ENCODE data around the gene CITED1.

The CITED1 gene

DNA sequence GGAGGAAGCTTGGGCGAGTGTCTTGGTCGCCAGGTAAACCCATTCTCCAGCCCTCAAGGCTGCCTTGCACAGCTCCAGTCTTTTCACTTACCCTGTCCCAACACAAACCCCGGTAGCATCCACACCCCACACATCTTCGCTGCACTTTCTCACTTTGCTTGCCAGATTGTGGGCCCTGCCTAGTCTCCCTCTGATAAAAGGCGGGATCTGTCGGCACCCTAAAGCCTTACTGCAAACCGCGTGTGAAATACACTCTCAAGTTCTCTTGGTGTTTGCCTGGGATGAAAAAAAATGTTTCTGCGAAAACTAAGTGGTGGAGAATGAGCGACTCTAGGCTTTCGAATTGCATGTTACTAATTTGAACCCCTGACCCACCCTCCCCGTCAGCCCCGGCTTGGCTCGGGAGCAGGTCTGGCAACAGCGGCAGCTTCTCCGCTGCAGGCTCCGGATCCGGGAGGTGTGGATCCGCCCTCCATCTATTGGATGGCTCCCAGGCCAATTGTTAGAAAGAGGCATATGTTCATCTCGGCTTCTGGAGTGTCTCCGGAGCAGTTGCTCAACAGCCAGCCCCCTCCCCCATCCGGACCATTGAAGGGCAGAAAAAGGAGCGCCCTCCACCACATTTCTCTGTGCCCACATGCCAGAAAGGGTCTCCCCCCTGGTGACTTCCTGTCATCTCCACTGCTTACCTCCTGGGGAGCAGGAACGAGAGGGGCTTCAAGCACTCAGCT, 3.0 kb upstream of the CITED1 start:
- DNase-seq = peak; percentile 38 to 42

DNA sequence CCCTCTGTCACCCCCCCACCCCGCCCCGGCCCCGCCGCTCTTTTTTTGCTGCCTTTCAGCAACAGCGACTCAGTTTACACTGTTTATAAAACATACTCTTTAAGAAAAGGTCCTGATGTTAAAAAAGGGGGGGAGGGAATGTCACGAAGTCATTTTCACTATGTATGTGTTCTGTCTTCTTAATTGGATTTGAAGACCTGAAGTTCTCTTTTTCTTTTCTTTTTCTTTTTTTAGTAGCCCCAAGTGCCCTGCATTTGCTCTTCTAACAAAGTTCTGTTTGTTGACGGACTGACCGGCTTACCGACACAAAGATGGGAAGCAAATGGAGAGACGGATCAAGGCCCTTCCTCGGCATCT, 2.5 kb upstream of the CITED1 start:
- DNase-seq = no peak

DNA sequence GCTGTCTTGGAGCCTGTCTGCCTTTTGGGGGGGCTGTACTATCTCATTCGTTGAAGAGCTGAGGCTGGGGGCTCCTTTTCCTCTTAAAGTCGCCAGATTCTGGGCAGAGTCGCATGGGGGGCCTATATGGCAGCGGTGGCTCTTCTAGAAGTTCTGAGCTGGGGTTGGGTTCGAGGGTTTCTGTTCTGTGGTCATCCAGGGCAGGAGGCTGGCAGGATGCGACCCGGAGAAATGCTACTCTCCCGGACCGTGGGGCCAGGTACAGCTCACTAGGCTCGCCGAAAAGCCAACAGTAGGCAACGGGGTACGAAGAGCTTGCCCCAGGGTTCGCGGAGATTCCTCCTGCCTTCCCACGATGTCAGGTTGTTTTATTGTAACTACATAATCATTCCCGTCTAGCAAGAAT, 1.9 kb upstream of the CITED1 start:
- peak in 1 of 2 donors; percentile 3 for DNase-seq

DNA sequence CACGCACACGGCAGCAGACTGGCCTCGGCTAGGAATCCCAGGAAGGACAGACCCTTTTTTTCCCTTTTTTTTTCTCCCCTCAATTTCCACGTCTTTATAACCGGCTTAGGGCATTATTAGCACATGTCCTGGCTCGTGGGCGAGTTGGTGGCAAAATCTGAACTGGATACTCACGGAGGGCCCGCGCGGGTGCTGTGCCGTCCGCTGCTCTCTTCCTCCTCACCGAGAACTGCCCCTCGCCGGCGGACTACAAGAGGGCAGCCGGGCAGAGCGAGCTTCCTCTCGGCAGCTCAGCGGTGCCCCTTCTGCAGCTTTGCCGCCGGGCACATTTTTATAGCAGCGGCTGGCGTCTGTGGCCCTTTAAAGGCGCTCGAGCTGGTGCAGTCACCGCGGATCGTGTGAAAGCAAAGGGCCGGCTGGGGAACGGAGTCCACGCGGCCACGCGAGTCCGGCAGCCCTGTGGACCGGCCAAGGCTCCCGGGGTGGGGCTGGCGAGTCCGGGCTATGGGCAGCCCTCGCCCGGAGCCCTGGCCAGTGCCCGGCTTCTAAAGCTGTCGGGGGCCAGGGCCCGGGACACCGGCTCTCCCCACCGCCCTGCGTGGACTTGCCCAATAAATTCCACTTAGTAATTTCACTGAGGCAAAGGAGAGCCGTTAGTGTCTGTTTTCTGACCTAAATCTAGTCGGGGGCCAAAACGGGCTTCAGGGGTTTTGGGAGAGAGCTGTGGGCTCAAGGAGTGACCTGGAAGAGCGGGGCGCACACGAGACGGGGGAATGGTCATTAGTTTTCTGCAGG, 1.3 kb upstream of the CITED1 start:
- peak; percentile 19 to 30 for DNase-seq

DNA sequence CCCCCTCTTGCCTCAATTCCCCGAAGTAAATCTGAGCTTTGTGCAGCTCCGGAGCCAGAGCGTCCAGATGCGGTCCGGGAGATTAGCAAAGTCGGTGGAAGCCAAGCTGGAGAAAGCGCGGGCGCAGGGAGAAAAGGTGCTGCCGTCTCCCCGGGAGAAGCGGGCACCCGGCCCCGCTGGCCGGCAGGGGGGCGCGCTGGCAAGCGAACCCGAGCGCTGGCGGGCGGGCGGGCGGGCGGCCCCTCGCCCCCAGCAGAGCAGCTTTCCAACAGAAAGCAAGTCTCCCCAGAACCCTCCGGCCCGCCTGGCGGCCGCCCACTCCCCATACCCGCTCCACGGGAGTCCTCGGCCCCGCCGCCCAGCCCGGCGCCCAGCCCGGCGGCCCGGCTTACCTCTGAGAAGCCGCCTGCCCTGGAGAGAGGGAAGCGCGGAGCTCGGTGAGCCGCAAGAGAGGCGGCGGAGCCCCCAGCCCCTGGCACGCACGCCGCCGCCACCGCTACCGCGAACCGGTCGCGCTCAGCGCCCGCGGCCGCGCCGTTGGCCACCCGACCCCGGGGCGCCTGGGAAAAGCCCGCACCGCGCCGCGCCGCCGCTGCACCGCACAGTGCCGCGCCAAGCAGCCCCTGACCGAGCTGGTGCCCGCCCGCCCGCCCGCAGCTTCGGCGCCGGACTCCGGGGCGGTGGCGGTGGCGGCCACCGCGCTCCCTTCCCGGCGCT, 529 bp upstream of the CITED1 start:
- peak in 1 of 2 donors; percentile 6 for DNase-seq

DNA sequence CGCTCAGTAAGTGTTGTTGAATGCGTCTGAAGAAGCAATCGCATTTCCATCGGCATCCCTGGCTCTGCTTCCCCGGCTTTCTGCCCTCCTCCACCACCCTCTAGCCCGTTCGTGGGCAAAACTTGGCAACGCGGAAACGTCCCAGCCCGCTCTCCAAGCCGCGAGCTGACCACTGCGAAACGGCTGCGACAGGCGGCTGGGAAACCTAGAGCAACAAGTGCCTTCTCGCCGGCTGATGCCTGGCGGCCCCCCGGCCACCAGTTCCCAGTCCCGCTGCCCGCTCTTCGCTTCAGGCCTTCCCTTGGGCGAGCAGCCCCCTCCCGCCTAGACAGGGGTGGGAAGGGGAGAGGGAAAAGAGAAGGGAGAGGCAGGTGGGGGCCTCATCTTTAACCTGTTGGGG, 837 bp downstream of the CITED1 start:
- no peak for DNase-seq

DNA sequence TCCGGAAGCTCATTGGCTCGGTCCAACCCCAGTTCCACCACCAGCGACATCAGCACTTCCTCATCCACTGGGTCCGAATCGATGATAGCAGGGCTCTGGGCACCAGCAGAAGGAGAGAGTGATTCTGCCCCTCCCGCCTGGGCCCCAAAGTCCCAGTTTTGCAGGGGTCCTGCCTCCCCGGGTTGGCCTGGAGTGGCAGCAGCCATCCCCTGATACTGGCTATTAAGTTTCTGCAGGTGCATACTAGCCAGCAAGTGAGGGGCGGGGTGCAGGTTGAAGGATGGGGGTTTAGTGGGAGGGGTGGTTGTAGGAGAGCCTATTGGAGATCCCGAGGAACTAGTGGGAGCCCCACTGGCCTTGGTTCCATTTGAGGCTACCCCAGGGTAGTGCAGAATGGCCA, 3.9 kb downstream of the CITED1 start:
- no peak for DNase-seq

DNA sequence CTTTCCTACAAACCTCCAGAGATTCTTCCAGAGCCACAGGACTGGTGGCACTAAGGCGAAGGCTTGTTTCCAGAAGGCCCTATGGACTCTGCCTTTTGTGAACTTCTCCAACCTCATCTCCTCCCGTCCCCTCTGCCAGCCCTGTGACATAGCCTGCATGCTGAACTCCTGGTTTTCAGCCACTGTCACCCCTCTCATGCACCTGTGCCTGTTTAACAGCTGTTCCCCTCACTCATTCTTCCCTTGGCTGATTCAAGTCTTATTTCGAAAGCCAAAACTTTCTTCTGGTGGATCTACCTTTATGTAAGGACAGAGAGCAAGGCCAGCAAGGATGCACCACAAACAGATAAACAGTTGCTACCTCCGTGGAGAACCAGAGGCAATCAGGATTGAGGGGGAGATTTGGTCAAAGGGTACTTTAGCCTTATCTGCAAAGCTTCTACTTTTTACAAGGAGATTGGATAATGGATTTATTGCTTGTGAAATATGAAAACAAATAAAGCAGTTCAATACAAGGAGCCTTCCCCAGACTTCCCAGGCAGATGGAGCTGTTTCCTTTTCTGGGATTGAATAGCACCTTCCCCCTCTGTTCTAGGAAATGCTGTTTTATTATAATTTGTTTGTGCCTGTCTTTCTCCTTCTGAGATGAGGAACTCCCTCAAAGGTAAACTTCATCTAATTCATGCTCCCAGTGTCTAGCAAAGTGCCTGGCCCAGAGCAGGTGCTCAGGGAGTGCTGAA, 5.7 kb downstream of the CITED1 start:
- no peak for DNase-seq

DNA sequence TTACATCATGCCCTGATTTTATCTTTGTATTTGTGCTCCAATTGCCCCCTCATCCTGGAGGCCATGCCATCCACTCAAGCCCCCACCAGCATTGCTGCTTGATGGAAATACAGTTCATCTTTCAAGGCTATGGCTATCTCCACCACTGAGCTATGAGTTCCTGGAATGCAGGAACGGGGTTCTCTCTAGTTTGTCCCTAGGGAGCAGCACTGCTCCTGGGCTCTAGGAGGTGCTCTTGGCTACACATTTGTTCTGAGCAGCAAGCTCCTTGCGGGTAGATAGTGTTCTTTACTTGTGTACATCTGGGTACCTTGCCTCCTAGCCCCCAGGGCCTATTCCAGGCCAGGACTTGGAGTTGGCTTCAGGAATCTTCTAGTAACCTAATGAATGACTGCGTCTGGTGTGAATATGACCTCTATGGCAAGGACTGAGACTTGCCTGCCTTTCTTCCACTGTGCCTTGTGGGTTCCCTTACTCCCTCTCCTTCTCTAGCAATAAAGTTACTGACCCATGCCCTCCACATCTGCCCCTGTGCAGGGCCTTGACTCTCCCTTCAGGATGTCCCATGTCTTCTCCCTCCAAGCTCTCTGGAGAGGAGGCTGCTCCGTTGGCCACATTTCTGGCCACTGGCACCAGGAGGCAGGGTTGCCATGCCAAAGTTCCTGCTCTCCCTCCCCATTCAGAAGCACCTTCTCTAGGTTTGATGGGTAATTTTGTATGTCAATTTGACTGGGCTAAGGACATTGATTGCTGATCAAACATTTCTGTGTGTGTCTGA, 7.6 kb downstream of the CITED1 start:
- DNase-seq = no peak

DNA sequence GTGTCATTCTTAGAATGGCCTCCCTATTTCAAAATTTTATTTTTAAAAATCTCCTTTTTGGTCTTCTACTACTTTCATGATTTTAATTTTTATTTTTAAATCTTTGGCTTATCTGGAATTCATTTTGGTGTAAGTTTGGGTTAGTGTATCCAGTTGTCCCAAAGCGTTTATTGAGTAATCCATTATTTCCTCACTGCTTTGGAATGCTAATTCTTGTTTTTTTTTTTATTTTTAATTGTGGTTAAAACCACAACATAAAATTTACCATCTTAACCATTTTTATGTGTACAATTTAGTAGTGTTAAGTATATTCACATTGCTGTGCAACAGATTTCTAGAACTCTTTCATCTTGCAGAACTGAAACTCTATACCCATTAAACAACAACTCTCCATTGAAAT, 8.7 kb downstream of the CITED1 start:
- no peak for DNase-seq

DNA sequence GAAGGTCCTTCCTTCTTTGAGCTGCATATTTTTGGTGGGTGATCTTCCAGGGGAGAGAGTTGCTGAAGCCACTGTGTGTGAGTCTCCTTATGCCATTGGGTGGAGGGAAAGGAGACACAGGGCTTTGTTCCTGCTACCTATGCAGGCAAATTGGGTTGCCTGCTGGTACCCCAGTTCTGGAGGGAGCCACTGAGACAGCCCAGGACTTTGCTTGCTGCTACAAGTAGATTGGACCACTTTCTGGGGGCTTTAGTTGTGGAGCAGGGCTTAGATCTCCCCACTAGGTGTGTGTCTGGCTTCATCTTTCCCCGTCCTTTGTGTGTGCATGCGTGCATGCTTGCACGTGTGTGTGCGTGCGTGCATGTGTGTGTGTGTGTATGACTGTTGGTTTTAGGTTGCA, 10.0 kb downstream of the CITED1 start:
- DNase-seq = no peak

DNA sequence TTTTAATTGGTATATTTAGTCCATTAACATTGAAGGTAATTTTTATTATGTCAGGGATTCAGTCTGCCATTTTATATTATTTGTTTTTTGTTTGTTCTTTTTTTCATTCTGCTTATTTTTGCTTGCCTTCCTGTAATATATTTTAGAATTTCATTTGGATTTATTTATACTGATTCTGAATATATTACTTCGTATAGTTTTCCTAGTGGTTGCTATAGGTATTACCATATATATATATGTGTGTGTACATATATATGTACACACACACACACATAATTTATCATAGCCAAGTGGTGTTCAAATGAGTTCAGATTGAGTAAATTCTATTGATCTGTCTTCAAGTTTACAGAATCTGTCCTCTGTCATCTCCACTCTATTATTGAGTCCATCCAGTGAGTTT, 11.2 kb downstream of the CITED1 start:
- DNase-seq = no peak

DNA sequence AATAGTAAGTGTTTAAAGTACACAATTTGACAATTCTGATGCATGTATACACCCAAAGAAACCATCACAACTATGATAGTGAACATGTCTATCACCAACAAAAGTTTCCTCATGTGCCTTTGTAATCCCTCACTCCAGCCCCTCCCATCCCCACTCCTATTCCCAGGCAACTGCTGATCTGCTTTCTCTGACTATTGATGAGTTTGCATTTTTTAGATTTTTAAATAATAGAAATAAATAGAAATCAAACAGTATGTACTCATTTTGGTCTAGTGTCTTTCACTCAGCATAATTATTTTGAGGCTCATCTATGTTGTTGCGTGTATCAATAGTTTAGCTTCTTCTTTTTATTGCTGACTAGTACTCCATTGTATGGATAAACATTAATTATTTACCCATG, 23.4 kb downstream of the CITED1 start:
- no peak for DNase-seq

DNA sequence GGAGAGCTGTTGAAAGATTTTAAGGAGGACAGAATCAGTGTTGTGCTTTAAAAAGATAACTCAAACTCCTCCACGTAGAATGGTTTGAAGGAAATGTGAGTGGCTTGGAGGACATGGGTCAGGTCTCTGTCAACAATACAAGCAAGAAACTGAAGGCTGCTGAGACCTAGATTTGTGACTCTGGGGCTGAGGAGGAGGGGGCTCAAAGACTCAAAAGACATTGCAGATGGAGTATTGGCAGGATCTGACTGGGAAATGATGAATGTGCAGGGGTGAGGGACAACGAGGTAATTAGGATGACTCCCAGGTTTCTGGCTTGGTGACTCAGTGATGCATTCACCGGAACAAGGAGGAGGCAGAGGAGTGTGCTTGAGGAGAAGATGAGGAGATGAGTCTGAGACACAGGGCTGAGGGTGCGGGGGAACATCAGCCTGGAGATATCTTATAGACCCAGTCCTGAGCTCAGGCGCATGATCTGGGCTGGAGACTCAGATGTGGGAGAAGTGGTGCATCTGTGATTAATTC, 25.3 kb downstream of the CITED1 start:
- no peak for DNase-seq

DNA sequence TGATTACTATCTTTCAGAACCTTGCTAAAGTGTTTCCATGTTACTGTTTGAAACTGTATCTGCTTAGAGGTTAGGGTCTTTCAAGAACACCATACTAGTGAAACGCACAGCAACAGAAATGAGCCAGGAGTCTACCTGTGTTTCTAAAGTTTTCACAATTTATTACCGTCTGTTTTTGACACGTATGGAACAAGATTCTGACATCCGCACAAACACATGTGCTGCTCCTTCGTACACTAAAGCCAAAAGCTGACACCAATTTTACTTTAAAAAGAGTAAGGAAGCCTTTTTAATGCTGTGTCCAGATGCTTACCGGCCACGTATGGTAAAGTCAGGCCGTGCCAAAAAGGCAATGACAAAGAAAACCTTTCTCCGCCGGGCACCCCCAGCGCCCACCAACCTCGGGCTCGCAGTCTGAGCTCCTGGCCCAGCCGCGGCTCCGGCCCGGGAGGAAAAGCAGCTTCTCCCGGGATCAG, 29.2 kb downstream of the CITED1 start:
- no peak for DNase-seq

DNA sequence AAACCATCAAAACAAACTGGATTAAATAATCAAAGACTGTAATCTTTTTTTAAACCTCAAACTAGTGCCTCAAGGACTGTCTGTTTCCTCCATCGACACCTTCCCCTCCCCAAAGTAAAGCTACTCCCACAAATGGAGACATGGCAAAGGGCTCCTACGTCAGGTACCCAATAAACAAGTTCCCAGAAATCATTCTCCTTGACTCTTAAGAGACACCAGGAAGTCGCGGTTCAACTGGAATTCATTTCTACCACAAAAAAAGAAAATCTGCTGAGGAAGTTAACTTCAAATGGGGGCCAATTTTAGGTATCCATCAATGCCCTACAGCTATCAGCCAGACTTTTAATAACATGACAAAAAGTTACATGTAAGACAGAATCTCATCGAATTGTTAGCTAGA, 31.2 kb downstream of the CITED1 start:
- no peak for DNase-seq

DNA sequence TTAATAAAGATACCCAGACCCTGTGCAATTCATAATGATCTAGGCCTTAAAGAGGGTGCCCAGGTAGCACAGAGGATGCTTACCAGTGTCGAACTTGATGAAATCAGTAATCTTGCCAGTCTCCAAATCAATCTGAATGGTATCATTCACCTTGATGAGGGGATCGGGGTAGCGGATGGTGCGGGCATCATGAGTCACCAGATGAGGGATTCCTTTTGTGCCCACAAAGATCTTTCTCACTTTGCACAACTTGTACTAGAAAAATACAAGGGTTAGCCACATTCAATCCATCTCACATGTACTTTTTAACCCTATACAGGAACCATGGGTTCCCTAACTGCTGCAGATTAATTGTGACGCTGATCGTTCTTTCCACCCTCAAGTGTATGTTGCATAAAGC, 32.0 kb downstream of the CITED1 start:
- DNase-seq = no peak

DNA sequence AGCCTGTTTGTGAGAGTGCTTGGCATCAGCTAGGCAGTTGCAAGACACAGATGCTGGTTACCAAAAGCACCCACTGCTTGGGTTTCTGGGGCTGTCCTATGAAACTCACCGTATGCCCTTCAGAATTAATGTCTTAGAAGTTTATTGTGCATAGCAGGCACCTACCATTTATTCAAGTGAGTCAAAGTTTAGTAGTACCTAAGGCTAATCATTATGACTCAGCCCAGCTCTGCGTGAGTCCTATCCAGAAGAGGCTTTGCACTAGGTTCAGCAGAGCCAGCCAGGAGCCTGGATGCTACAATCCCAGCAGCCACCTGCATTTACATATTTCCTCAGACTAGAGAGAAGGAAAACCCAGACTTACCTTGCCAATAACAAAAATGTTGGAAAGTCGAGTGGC, 32.8 kb downstream of the CITED1 start:
- no peak for DNase-seq

DNA sequence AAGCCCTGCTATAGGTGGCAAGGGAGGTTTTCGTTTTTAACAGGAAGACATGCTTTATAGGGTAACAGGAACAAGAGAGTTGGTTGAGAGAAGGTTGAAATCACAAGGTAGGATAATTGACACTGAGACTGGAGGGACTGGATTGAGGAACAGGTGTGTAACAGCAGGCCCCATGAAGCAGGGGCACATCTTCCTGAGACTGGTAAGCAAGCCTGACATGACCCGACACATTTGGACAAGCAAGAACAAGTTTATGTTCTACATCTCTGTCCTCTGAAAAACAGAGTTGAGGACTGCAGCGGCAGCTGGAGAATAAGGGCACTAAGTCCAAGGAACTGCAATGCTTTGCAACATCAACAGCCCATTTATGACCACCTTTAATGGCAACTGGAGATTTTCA, 33.9 kb downstream of the CITED1 start:
- no peak for DNase-seq

DNA sequence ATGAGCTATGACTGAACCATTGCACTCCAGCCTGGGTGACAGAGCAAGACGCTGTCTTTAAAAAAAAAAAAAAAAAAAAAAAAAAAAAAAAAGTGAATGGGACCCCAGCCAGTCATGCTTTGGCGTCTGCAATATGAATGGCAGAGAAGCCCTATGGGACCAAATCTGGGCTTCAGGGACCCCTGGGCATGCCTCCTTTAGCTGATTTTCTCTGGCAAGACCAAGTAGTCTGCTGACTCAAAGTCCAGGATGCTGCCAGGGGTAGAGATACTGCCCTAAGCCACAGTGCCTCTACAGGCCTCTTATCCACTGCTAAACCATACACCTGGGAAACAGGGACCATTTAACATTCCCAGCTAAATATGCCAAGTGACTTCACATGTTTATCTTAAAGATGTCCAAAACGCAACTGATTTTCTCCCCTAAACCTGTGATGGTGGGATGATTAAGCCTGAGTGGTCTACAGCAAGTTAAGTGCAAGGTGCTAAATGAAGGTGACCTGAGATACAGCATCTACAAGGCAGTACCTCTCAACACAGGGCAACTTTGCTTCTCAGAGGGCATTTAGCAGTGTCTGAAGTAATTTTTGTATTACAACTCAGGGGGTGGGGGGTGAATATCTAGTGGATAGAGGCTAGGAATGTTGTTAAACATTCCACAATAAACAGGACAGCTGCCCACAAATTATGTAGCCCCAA, 34.5 kb downstream of the CITED1 start:
- DNase-seq = no peak

DNA sequence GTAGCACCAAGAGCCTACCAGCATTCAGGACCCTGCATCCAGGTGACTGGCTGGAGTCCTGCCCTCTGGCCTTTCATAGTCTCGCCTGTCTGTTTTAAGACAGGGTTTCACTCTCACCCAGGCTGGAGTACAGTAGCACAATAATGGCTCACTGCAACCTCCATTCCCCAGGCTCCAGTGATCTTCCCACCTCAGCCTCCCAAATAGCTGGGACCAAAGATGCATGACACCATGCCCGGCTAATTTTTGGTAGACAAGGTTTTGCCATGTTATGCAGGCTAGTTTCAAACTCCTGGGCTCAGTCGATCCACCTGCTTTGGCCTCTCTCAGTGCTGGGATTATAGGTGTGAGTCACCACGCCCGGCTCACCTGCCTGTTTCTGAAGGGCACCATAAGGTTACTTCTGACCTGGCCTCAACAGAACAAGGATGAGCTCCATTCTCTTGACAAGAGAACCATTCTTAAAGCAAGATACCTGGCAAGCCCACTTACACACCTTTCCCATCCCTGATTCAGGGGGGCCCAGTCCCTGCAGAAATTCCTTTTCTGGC, 35.3 kb downstream of the CITED1 start:
- DNase-seq = no peak

Data from stimulated activated CD4-positive, alpha-beta T cell treated with anti-CD3 and anti-CD28 coated beads, Interleukin-2, amount 100 ng/mL, for 24 hours (primary cell).